Smooth muscle cell (in vitro differentiated cells): ENCODE results near the gene HLA-F. TPM values are rescaled to one million over a fixed set of nuclear protein-coding genes. Genes with fewer than 3 reads are reported as not detected.

ENCODE experiments used
- DNase-seq: peaks from one replicate; lab custom pipeline; 2025; ENCODE audit not compliant: unreplicated experiment; lab: John Stamatoyannopoulos, UW
- H2AFZ ChIP-seq: fragments of 200-600 bp; sonication (generic); 2 replicates; pipeline ENCODE4 v1.6.0; 2016; ENCODE audit warnings: antibody characterized with exemption, low read depth, mild to moderate bottlenecking
- H3F3A ChIP-seq: fragments of 200-600 bp; sonication (generic); 2 replicates; pipeline ENCODE4 v1.6.0; 2017; ENCODE audit warnings: antibody characterized with exemption, low read depth
- H3K27ac ChIP-seq: fragments of 200-600 bp; sonication (generic); 2 replicates; pipeline ENCODE4 v1.5.1; 2016; ENCODE audit warnings: low read depth, mild to moderate bottlenecking
- H3K27me3 ChIP-seq: fragments of 200-600 bp; sonication (generic); 2 replicates; pipeline ENCODE4 v1.6.1; 2016; ENCODE audit warnings: low read depth, mild to moderate bottlenecking
- H3K36me3 ChIP-seq: fragments of 200-600 bp; sonication (generic); 2 replicates; pipeline ENCODE4 v1.5.1; 2016; ENCODE audit warnings: low read depth
- H3K4me1 ChIP-seq: fragments of 200-600 bp; sonication (generic); 2 replicates; pipeline ENCODE4 v1.5.1; 2016; ENCODE audit warnings: low read depth
- H3K4me2 ChIP-seq: fragments of 200-600 bp; sonication (generic); 2 replicates; pipeline ENCODE4 v1.6.0; 2016; ENCODE audit warnings: mild to moderate bottlenecking
- H3K4me3 ChIP-seq: fragments of 200-600 bp; sonication (generic); 2 replicates; pipeline ENCODE4 v1.5.1; 2016; ENCODE audit warnings: mild to moderate bottlenecking
- H3K79me2 ChIP-seq: fragments of 200-600 bp; sonication (generic); 2 replicates; pipeline ENCODE4 v1.6.0; 2016; ENCODE audit warnings: low read depth, mild to moderate bottlenecking
- H3K9ac ChIP-seq: fragments of 200-600 bp; sonication (generic); 2 replicates; pipeline ENCODE4 v1.6.0; 2016; ENCODE audit warnings: low read depth
- H3K9me3 ChIP-seq: fragments of 200-600 bp; sonication (generic); replicated peaks from 2 replicates; pipeline ENCODE4 v1.5.1; 2016; ENCODE audit warnings: low read depth
- H4K20me1 ChIP-seq: fragments of 200-600 bp; sonication (generic); 2 replicates; pipeline ENCODE4 v1.6.0; 2016; ENCODE audit warnings: low read depth
- WGBS: methylation state at CpG from one replicate; pipeline ENCODE4 v1.1.7; 2016; ENCODE audit warnings: low lambda C conversion rate; 5-methylcytosine and 5-hydroxymethylcytosine counted together
- polyA plus RNA-seq: library from polyadenylated mRNA; unstranded; fragments of >200 nt; fragmentation: Nextera tagmentation; extraction: Ambion mirVana; gene quantifications from 2 replicates; pipeline ENCODE4 v1.2.1, GENCODE V29; 2016
- total RNA-seq: library from RNA; depleted of rRNA; stranded (reverse); fragments of >200 nt; gene quantifications from 2 replicates; pipeline ENCODE4 v1.2.3, GENCODE V29; 2014
- TF ChIP-seq, protein P1 (sequence below): fragments of 200-600 bp; sonication (generic); IDR thresholded peaks from 2 replicates; pipeline ENCODE4 v1.5.1; 2017; ENCODE audit warnings: borderline replicate concordance, mild to moderate bottlenecking, antibody characterized with exemption; ENCODE audit not compliant: insufficient read depth, poor library complexity, severe bottlenecking

HLA-F gene
- total and polyA plus RNA-seq, 2 experiments from 2014 or later = 5.6 to 6.9 TPM

DNA sequence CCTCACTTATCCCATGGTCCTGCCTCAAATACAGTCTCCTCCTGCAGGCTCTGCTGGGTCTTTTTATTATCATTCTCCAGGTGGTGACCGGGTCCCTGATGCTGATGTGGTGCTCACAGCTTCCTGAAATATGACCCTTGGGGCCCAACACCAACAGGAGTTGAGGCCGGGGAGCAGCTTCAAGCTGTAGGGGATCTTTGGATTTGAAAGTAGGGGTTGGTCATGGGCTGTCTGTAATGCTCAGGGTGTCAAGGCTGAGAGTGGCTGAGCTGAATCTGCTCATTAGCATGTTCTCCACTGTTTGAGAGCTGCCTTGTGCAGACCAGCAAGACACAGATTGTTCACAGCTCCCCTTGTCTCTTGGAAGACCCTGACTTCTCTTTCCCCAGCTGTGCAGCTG lies 35.5 kb downstream of the HLA-F start:
- H3K4me3 ChIP-seq = no peak overlapping the region
- no peak overlapping the region for H3K4me2 ChIP-seq
- H3K27me3 ChIP-seq = peaks cover 18% of the 10 kb centered on the region
- H3K9ac ChIP-seq = no peak overlapping the region
- H3K27ac ChIP-seq = no peak overlapping the region
- no peak overlapping the region for H2AFZ ChIP-seq
- no peak for DNase-seq
- H3F3A ChIP-seq = no peaks in the 10 kb centered on the region
- no peaks in the 10 kb centered on the region for H3K79me2 ChIP-seq
- no peaks in the 10 kb centered on the region for H3K4me1 ChIP-seq
- no peaks in the 10 kb centered on the region for H3K9me3 ChIP-seq
- WGBS = 77% methylated on average over 2 of the region's 2 CpGs
- no peaks in the 10 kb centered on the region for H4K20me1 ChIP-seq
- H3K36me3 ChIP-seq = no peaks in the 10 kb centered on the region
- TF ChIP-seq, protein P1, sequence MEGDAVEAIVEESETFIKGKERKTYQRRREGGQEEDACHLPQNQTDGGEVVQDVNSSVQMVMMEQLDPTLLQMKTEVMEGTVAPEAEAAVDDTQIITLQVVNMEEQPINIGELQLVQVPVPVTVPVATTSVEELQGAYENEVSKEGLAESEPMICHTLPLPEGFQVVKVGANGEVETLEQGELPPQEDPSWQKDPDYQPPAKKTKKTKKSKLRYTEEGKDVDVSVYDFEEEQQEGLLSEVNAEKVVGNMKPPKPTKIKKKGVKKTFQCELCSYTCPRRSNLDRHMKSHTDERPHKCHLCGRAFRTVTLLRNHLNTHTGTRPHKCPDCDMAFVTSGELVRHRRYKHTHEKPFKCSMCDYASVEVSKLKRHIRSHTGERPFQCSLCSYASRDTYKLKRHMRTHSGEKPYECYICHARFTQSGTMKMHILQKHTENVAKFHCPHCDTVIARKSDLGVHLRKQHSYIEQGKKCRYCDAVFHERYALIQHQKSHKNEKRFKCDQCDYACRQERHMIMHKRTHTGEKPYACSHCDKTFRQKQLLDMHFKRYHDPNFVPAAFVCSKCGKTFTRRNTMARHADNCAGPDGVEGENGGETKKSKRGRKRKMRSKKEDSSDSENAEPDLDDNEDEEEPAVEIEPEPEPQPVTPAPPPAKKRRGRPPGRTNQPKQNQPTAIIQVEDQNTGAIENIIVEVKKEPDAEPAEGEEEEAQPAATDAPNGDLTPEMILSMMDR = no peak

DNA sequence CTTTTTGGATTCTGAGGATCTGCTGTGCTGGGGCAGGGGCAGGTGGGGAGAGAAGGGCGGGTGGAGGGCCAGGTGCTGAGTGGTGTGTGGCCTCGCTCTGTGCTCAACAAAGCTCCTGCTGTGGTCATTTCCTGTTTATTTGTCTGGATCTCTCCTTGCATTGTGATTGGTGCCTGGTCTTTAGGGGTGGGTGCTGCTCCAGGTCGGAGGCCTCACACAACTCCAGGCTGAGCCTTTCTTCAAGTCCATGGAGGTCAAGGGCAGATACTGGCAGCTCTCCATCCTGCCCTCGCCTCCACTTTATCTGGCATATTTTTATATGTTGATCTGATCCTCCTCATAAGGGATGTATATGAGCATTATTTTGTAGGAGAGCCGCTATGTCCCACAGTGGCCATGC lies 36.2 kb downstream of the HLA-F start:
- DNase-seq = no peak
- Histone ChIP-seq H4K20me1 (no peaks in the 10 kb centered on the region), H3F3A (no peaks in the 10 kb centered on the region), H3K36me3 (no peaks in the 10 kb centered on the region), H3K27me3 (peaks cover 18% of the 10 kb centered on the region), H3K9me3 (no peaks in the 10 kb centered on the region), H2AFZ (no peak overlapping the region), H3K4me2 (no peak overlapping the region), H3K27ac (no peak overlapping the region), H3K4me1 (no peaks in the 10 kb centered on the region), H3K79me2 (no peaks in the 10 kb centered on the region), H3K4me3 (no peak overlapping the region), H3K9ac (no peak overlapping the region)
- 89% methylated on average over 5 of the region's 5 CpGs for WGBS
- TF ChIP-seq, protein P1 = no peak

DNA sequence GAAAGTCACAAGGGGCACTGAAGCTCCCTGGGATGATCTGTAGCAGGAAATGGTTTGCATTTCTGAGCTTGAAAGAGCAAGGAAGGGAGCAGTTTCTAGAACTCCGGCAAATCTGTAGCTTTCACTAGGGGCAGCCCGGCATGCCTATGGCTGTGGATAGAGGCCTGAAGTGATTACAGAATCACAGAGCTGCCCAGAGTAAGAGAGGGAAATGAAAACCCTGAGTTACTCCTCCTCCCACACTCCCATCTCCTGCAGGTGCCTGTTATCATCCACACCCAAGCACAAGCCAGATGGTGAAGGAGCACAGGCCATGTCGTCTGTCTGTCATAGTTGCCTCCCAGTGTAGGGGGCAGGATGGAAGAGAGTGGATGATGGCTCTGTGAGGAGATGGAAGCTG lies 37.1 kb downstream of the HLA-F start:
- Histone ChIP-seq H3K4me3 (no peak overlapping the region), H3F3A (no peaks in the 10 kb centered on the region), H3K36me3 (no peaks in the 10 kb centered on the region), H3K9me3 (no peaks in the 10 kb centered on the region), H3K4me2 (no peak overlapping the region), H4K20me1 (no peaks in the 10 kb centered on the region), H3K4me1 (no peaks in the 10 kb centered on the region), H2AFZ (no peak overlapping the region), H3K27ac (no peak overlapping the region), H3K79me2 (no peaks in the 10 kb centered on the region), H3K9ac (no peak overlapping the region), H3K27me3 (peaks cover 13% of the 10 kb centered on the region)
- 51% methylated on average over 3 of the region's 3 CpGs for WGBS
- no peak for DNase-seq
- TF ChIP-seq, protein P1 = no peak

DNA sequence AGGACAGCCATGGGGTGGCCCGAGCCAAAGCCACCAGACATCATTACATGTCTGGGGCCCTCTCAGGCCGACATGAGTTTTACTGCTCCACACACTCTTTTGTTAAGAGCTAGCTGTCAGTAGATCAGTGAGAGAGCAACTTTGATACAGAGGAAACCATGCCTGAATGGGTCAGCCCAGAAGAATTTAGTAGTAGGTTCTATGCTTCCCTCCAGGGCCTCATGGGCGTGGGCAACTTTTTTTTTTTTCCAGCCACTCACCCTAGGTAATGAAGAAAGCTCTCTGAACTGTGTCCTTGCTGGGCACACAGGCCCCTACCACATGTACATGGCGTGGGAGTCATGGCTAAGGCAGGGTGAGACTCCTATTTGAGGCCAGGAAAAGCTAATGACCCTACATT lies 38.8 kb downstream of the HLA-F start:
- no peak overlapping the region for H2AFZ ChIP-seq
- H3K79me2 ChIP-seq = no peaks in the 10 kb centered on the region
- H3K4me1 ChIP-seq = no peaks in the 10 kb centered on the region
- no peak overlapping the region for H3K4me2 ChIP-seq
- H3K9ac ChIP-seq = no peak overlapping the region
- 82% methylated on average over 4 of the region's 4 CpGs for WGBS
- TF ChIP-seq, protein P1 = no peak
- no peak for DNase-seq
- no peak overlapping the region for H3K4me3 ChIP-seq
- no peaks in the 10 kb centered on the region for H4K20me1 ChIP-seq
- H3K27ac ChIP-seq = no peak overlapping the region
- no peaks in the 10 kb centered on the region for H3K36me3 ChIP-seq
- H3F3A ChIP-seq = no peaks in the 10 kb centered on the region
- H3K9me3 ChIP-seq = no peaks in the 10 kb centered on the region
- no peaks in the 10 kb centered on the region for H3K27me3 ChIP-seq
